Activated naive CD4-positive, alpha-beta T cell treated with anti-CD3 and anti-CD28 coated beads, Interleukin-2, amount 10 ng/mL, durations not matched to agents 7 days and 5 days (primary cell): Measurements from ENCODE around the gene RHBDF1.

Experiments used
- CTCF ChIA-PET: fragments of 350-600 bp; sonication (Branson Sonifier 250); formaldehyde crosslinking; loops from one replicate; lab custom pipeline; 2021; ENCODE audit warnings: antibody characterized with exemption; lab: Charles Lee
- DNase-seq: peaks from one replicate; pipeline ENCODE4 v3.0.0-alpha.2; 2020
- H3K27ac Mint-ChIP-seq: one replicate; pipeline ENCODE4 v1.8.0; 2021; ENCODE audit warnings: mild to moderate bottlenecking, moderate library complexity, mixed read lengths
- H3K27me3 Mint-ChIP-seq: one replicate; pipeline ENCODE4 v1.8.0; 2021; ENCODE audit warnings: mild to moderate bottlenecking, mixed read lengths
- H3K36me3 Mint-ChIP-seq: one replicate; pipeline ENCODE4 v1.8.0; 2021; ENCODE audit warnings: mixed read lengths
- H3K4me1 Mint-ChIP-seq: one replicate; pipeline ENCODE4 v1.8.0; 2021; ENCODE audit warnings: mixed read lengths
- H3K4me3 Mint-ChIP-seq: one replicate; pipeline ENCODE4 v1.8.0; 2021; ENCODE audit warnings: mild to moderate bottlenecking, moderate library complexity, mixed read lengths
- H3K9me3 Mint-ChIP-seq: one replicate; pipeline ENCODE4 v1.8.0; 2021; ENCODE audit warnings: mixed read lengths

Gene RHBDF1, protein sequence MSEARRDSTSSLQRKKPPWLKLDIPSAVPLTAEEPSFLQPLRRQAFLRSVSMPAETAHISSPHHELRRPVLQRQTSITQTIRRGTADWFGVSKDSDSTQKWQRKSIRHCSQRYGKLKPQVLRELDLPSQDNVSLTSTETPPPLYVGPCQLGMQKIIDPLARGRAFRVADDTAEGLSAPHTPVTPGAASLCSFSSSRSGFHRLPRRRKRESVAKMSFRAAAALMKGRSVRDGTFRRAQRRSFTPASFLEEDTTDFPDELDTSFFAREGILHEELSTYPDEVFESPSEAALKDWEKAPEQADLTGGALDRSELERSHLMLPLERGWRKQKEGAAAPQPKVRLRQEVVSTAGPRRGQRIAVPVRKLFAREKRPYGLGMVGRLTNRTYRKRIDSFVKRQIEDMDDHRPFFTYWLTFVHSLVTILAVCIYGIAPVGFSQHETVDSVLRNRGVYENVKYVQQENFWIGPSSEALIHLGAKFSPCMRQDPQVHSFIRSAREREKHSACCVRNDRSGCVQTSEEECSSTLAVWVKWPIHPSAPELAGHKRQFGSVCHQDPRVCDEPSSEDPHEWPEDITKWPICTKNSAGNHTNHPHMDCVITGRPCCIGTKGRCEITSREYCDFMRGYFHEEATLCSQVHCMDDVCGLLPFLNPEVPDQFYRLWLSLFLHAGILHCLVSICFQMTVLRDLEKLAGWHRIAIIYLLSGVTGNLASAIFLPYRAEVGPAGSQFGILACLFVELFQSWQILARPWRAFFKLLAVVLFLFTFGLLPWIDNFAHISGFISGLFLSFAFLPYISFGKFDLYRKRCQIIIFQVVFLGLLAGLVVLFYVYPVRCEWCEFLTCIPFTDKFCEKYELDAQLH

DNA sequence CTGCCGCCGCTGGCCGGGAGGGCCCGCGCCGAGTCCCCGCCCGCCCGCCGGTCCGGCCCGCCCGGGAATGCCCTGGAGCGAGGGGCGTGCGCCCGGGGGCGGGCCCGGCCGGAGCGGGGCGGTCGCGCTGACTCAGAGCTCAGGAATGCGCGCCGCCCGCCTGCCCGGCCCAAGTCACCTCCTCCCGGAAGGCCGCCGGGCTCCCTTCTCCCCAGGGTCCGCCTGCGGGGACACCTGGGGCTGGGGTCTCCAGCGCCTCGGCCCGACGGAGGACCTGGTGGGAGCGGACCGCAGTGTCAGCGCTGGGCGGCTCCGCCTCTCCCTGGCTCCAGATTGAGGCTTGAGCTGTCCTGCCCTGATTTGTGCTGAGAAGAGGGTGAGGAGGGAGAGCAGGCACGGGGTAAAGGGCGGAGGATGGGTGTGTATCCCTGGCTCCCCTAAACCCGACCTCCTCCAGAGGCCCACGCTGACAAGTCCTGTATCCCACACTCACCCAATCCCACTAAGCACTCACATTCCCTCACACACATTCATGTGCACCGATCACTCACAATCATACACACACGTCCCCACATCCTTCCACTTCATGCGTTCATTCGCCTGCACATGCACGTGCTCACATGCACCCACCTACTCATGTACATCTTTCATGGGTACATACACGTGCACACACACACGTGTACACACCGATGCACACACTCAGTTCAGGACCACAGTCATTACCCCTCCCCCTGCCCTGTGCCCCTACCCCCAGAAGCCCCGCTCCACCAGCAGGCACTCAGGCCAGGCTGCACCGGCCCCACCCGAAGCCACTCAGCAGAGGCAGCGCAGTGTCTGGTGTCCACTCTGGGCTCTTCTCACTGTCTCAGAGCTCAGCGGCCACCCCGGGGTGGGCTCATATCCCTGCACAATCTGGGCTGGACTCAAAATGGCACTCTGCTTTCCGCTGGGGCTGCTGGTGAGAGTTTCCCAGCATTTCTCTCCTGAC lies at the start of gene RHBDF1:
Gene RHBDF1 (minus strand): TSS at position 71 of the 988 bp plus-strand sequence. CDS start 7,616 bp downstream, outside the sequence.
- H3K27me3 Mint-ChIP-seq = peaks cover 88% of the 10 kb centered on the region
- no peak within 1 kb of the TSS for H3K27ac Mint-ChIP-seq
- H3K9me3 Mint-ChIP-seq = no peaks in the 10 kb centered on the region
- DNase-seq = peak; percentile 36
- H3K4me1 Mint-ChIP-seq = peaks cover 20% of the 10 kb centered on the region
- CTCF ChIA-PET = interaction anchor here (0.9 to 26.3 kb wide), 2 partner anchors 12 to 23 kb away, joined by 3 to 467 read pairs; no protein-coding TSS in a partner anchor
- H3K36me3 Mint-ChIP-seq = peaks cover 2% of the 10 kb centered on the region
- H3K4me3 Mint-ChIP-seq = peak within 1 kb of the TSS; percentile 34

- no peak overlapping the region for H3K4me3 Mint-ChIP-seq
- CTCF ChIA-PET = interaction anchor here (1.1 kb wide), 1 partner anchor 14 kb away, joined by 3 read pairs; no protein-coding TSS in a partner anchor
- peaks cover 15% of the 10 kb centered on the region for H3K36me3 Mint-ChIP-seq
- DNase-seq = no peak
- no peaks in the 10 kb centered on the region for H3K9me3 Mint-ChIP-seq
- no peaks in the 10 kb centered on the region for H3K27me3 Mint-ChIP-seq
- no peak overlapping the region for H3K27ac Mint-ChIP-seq
- peaks cover 3% of the 10 kb centered on the region for H3K4me1 Mint-ChIP-seq
Observed at GRCh38 chr16:120756-121155, 48.3 kb upstream of the RHBDF1 start.

GRCh38 chr16:119835-120491 lies 47.5 kb upstream of the RHBDF1 start:
- peaks cover 3% of the 10 kb centered on the region for H3K4me1 Mint-ChIP-seq
- CTCF ChIA-PET = interaction anchor here (1.1 to 1.3 kb wide), 2 partner anchors 13 kb away, joined by 3 to 5 read pairs; no protein-coding TSS in a partner anchor
- no peak for DNase-seq
- H3K27me3 Mint-ChIP-seq = no peaks in the 10 kb centered on the region
- peak overlapping the region; percentile 37 for H3K27ac Mint-ChIP-seq
- no peaks in the 10 kb centered on the region for H3K9me3 Mint-ChIP-seq
- peaks cover 17% of the 10 kb centered on the region for H3K36me3 Mint-ChIP-seq
- no peak overlapping the region for H3K4me3 Mint-ChIP-seq

- Mint-ChIP-seq H3K4me1 (peaks cover 3% of the 10 kb centered on the region), H3K27ac (no peak overlapping the region), H3K36me3 (peaks cover 19% of the 10 kb centered on the region), H3K27me3 (no peaks in the 10 kb centered on the region), H3K4me3 (no peak overlapping the region), H3K9me3 (no peaks in the 10 kb centered on the region)
- CTCF ChIA-PET = interaction anchor here (1.3 kb wide), 1 partner anchor 13 kb away, joined by 5 read pairs; no protein-coding TSS in a partner anchor
- no peak for DNase-seq
Observed at GRCh38 chr16:119295-119694, 46.9 kb upstream of the RHBDF1 start.

DNA sequence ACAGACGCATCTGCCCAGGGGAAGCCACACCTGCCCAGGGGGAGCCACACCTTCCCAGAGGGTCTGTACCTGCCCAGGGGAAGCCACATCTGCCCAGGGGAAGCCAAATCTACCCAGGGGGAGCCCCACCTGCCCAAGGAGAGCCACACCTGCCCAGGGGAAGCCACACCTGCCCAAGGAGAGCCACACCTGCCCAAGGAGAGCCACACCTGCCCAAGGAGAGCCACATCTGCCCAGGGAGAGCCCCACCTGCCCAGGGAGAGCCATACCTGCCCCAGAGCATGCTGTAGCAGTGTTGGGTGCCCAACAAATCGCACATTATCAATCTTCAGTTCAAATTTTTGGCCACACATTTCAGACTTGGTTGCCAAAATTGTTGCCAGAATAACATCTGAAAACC lies 46.4 kb upstream of the RHBDF1 start:
- peaks cover 17% of the 10 kb centered on the region for H3K36me3 Mint-ChIP-seq
- H3K27me3 Mint-ChIP-seq = no peaks in the 10 kb centered on the region
- no peak overlapping the region for H3K4me3 Mint-ChIP-seq
- CTCF ChIA-PET = interaction anchor here (1.0 to 2.9 kb wide), 7 partner anchors 10 to 243 kb away, joined by 3 to 25 read pairs (median 11); partner anchors contain the start of gene HBQ1
- no peaks in the 10 kb centered on the region for H3K9me3 Mint-ChIP-seq
- H3K4me1 Mint-ChIP-seq = peaks cover 4% of the 10 kb centered on the region
- H3K27ac Mint-ChIP-seq = no peak overlapping the region
- no peak for DNase-seq

DNA sequence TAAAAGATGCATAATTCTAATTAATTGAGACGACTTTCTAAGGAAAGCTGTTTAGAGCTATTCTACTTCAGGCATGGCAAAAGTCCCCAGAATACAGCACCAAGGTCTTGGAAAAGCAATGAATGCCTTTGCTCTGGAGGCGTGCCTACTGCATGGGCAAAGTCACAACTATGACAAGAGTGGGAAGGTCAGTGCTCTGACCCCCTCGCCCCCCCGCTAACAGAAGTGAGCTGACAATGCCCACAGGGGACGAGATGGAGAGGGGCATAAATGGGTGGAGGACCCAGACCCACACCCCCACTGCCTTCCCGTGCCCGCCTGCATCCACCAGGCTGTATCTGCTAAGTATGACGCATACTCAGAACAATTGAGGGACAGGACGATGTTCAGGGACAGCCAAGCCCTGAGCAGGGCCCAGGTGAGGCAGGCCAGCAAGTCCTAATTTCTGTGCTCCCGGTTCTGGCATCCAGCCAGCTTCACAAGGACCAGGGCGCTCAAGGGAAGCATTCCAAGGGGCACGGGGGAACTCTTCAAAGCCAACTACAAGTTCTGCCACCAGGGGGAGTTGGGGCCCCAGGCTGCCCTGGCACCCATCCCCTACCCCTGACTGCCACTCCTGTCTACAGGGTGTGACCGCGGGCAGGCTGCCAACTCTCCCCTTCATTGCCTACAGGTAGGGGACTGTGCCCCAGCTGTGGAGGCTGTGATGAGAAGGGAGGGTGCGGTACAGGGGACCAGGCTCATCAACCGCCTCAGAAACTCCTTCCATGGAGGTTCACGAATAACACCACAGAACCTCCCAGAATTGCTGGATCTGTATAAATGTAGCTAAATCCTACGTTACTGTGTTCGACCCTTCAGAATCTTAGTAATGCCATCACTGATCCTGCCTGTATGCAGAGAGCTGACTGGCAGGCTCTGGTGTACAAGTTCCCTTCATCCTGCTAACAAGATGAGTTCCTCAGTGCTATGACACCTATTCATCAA lies 45.2 kb upstream of the RHBDF1 start:
- peaks cover 18% of the 10 kb centered on the region for H3K36me3 Mint-ChIP-seq
- peaks cover 10% of the 10 kb centered on the region for H3K4me1 Mint-ChIP-seq
- peak; percentile 79 for DNase-seq
- no peak overlapping the region for H3K4me3 Mint-ChIP-seq
- H3K27ac Mint-ChIP-seq = no peak overlapping the region
- no peaks in the 10 kb centered on the region for H3K27me3 Mint-ChIP-seq
- CTCF ChIA-PET = interaction anchor here (0.9 to 2.9 kb wide), 16 partner anchors 9 to 244 kb away, joined by 3 to 25 read pairs (median 4); partner anchors contain the start of gene HBQ1
- H3K9me3 Mint-ChIP-seq = no peaks in the 10 kb centered on the region

DNA sequence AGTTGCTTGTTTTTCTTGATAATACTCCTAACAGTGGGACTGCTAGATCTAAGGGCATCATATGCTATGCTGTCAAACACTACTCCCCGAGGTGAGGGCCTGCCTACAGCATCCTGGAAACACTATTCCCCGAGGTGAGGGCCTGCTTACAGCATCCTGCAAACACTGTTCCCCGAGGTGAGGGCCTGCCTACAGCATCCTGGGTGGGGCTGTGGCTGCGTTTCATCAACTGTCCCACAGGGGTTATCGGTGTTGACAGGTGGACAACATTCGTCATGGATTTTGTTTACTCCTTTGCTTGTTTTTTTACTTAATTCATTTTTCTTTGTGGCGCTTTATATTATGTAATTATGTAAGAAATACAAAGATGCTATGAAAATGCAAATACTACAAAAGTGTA lies 43.6 kb upstream of the RHBDF1 start:
- no peaks in the 10 kb centered on the region for H3K27me3 Mint-ChIP-seq
- peaks cover 10% of the 10 kb centered on the region for H3K4me1 Mint-ChIP-seq
- H3K9me3 Mint-ChIP-seq = no peaks in the 10 kb centered on the region
- H3K36me3 Mint-ChIP-seq = peaks cover 23% of the 10 kb centered on the region
- no peak for DNase-seq
- CTCF ChIA-PET = interaction anchor here (2.6 to 2.9 kb wide), 2 partner anchors 50 to 246 kb away, joined by 11 to 25 read pairs; no protein-coding TSS in a partner anchor
- no peak overlapping the region for H3K27ac Mint-ChIP-seq
- no peak overlapping the region for H3K4me3 Mint-ChIP-seq

GRCh38 chr16:114327-114726 lies 41.9 kb upstream of the RHBDF1 start:
- CTCF ChIA-PET = no interaction called here
- Mint-ChIP-seq H3K36me3 (peaks cover 29% of the 10 kb centered on the region), H3K9me3 (no peaks in the 10 kb centered on the region), H3K4me3 (no peak overlapping the region), H3K4me1 (peaks cover 10% of the 10 kb centered on the region), H3K27ac (no peak overlapping the region), H3K27me3 (no peaks in the 10 kb centered on the region)
- no peak for DNase-seq

DNA sequence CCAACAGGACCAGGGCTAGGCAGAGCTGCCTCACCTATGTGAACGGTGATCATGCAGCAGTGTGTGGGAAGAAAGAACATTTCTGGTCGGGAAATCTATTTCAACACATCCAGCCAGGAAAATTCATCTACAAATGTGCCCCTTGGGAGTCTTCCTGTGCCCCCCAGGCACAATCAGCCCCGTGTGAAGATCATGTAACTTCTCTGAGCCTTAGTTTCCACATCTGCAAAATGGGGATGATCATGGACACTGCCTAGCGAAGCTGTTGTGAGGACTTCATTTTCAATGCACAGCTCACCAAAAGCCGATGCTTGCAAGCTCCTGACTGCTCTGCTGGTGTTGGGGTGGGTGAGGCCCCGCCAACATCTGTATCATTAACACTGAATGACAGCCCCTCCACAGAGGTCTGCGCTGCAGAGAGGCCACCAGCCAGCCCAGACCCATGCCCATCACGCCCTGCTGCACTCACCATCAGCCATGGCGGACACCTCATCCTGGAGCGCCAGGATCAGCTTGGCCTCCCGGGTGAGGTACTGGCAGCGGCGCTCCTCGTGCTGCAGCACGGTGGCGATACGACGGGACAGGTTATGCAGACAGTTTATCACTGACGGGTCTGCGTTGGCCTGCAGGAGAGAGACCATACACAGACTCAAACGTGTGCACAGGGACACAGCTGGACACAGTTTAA lies 39.9 kb upstream of the RHBDF1 start:
- peaks cover 31% of the 10 kb centered on the region for H3K36me3 Mint-ChIP-seq
- CTCF ChIA-PET = interaction anchor here (0.9 kb wide), 1 partner anchor 249 kb away, joined by 3 read pairs; no protein-coding TSS in a partner anchor
- no peak overlapping the region for H3K27ac Mint-ChIP-seq
- DNase-seq = no peak
- no peak overlapping the region for H3K4me3 Mint-ChIP-seq
- H3K27me3 Mint-ChIP-seq = no peaks in the 10 kb centered on the region
- H3K9me3 Mint-ChIP-seq = no peaks in the 10 kb centered on the region
- H3K4me1 Mint-ChIP-seq = peaks cover 7% of the 10 kb centered on the region

DNA sequence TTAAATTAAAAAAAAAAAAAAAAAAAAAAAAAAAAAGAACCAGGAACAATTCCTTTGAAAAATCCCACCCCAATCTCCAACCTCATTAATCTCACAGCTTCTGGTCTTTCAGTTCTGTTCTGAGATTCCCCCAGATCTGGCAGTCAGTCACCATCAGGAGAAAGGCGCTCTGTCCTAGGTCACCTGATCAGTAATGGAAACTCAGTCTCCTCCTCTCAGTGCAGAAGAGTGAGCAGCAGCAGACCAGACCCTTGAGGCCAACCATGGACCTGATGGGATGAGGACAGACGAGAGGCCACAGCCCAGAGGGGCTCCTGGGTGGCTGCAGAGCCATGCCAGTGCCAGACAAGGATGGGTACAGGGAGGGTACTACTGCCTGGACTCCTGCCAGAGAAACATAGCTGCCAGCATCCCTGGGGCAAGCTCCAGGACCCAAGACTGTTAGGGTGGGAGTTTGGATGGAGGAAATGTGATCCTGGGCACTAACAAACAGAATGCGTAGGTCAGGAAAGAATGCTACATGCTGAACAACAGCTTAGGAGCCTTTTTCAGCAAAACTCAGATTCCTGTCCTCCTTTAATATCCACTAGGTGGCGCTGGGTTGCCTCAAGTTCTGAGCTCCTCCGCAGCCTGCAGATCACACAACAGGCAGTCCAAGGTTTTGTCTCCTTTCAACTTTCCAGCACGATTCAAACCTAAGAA lies 34.3 kb upstream of the RHBDF1 start:
- CTCF ChIA-PET = interaction anchor here (1.0 to 4.7 kb wide), 17 partner anchors 11 to 434 kb away, joined by 3 to 52 read pairs (median 4); no protein-coding TSS in a partner anchor
- no peak overlapping the region for H3K27ac Mint-ChIP-seq
- DNase-seq = peak; percentile 68
- H3K9me3 Mint-ChIP-seq = no peaks in the 10 kb centered on the region
- H3K4me1 Mint-ChIP-seq = no peaks in the 10 kb centered on the region
- no peak overlapping the region for H3K4me3 Mint-ChIP-seq
- no peaks in the 10 kb centered on the region for H3K27me3 Mint-ChIP-seq
- peaks cover 16% of the 10 kb centered on the region for H3K36me3 Mint-ChIP-seq

DNA sequence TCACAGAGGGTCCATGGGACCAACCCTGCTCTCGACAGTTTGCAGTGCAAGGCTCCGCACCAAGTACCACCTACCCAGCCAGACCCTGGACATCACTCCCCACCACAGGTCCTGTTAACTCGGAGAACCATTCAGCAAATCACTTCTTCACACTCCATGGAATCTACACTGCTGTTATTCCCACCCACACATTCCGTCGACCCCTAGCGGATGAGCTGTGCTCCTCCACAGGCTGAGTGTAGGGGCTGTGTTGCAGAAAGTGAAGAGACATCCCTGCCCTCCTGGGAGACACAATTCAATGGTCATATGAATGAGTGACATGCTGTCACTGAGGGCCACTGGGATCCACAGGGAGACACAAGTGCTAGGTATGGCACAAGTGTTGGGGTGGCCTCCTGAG lies 33.1 kb upstream of the RHBDF1 start:
- no peak for DNase-seq
- peaks cover 14% of the 10 kb centered on the region for H3K36me3 Mint-ChIP-seq
- no peak overlapping the region for H3K4me3 Mint-ChIP-seq
- H3K27me3 Mint-ChIP-seq = no peaks in the 10 kb centered on the region
- no peaks in the 10 kb centered on the region for H3K9me3 Mint-ChIP-seq
- no peaks in the 10 kb centered on the region for H3K4me1 Mint-ChIP-seq
- CTCF ChIA-PET = interaction anchor here (0.9 to 4.7 kb wide), 5 partner anchors 9 to 257 kb away, joined by 3 to 52 read pairs (median 7); no protein-coding TSS in a partner anchor
- H3K27ac Mint-ChIP-seq = no peak overlapping the region
